ENCODE measurements around the gene MALT1.

GRCh38 chr18:58756148-58756547, 84.9 kb downstream of the MALT1 start:
- no peak for TF ChIP-seq CTCF (IDR thresholded peaks at IDR 0.05)
- TF ChIP-seq POLR2AphosphoS5 (IDR thresholded peaks at IDR 0.05; ENCODE audit: low read depth, low read length), result no peak
- TF ChIP-seq SIN3A (IDR thresholded peaks at IDR 0.05; ENCODE audit: borderline replicate concordance, insufficient read depth, low read depth, low read length), result no peak
